Tibial artery (tissue), 4 donors: ENCODE data around the gene EFCAB6.

Experiments used
- DNase-seq, 2 donors: peaks; one replicate each; pipeline ENCODE4 v3.0.0-alpha.2; 2019
- H3K27ac ChIP-seq, 2 donors: fragments of 200-600 bp; sonication (generic) in 1 of 2; 1 replicate in 1 of 2; 2 replicates in 1 of 2; pipeline ENCODE4 v1.5.1; 2018 to 2019; ENCODE audit warnings: mild to moderate bottlenecking in 1 of 2
- H3K27me3 ChIP-seq, 2 donors: fragments of 200-600 bp; sonication (generic) in 1 of 2; one replicate each; pipeline versions ENCODE4 v1.5.1 to v1.6.0; 2016 to 2019
- H3K36me3 ChIP-seq, 3 donors: fragments of 200-600 bp; sonication (generic) in 2 of 3; one replicate each; pipeline ENCODE4 v1.5.1; 2016 to 2019; ENCODE audit warnings: mild to moderate bottlenecking in 2 of 3
- H3K4me1 ChIP-seq, 4 donors: fragments of 200-600 bp; sonication (generic) in 2 of 4; 1 replicate in 3 of 4; 2 replicates in 1 of 4; pipeline ENCODE4 v1.5.1; 2016 to 2019
- H3K4me3 ChIP-seq, 2 donors: fragments of 200-600 bp; sonication (generic) in 1 of 2; 1 replicate in 1 of 2; 2 replicates in 1 of 2; pipeline ENCODE4 v1.5.1; 2018 to 2019; ENCODE audit warnings: mild to moderate bottlenecking in 2 of 2
- H3K9me3 ChIP-seq, 3 donors: fragments of 200-600 bp; sonication (generic) in 1 of 3; one replicate each; pipeline ENCODE4 v1.5.1; 2016 to 2019
- CTCF ChIP-seq, 2 experiments: fragments of 200-600 bp in 1 of 2; fragments of 450-650 bp in 1 of 2; IDR thresholded peaks; one replicate each; pipeline ENCODE4 v1.5.1; 2017 to 2019; ENCODE audit warnings: antibody characterized with exemption in 2 of 2, mild to moderate bottlenecking in 1 of 2, moderate library complexity in 1 of 2
- intact Hi-C: fragments of 100-400 bp; cut with DNase I; formaldehyde crosslinking; loops from one replicate; pipeline ENCODE4 v1.15.0; 2023; ENCODE audit warnings: low total_unique reads

EFCAB6 gene

GRCh38 chr22:43484227-43484626 lies 327.9 kb downstream of the EFCAB6 start:
- Histone ChIP-seq H3K9me3 (no peaks in the 10 kb centered on the region), H3K4me3 (no peak overlapping the region), H3K4me1 (no peaks in the 10 kb centered on the region), H3K27ac (no peak overlapping the region), H3K36me3 (no peaks in the 10 kb centered on the region), H3K27me3 (peaks cover 0 to 42% of the 10 kb centered on the region in 2 donors)
- no peak for TF ChIP-seq CTCF (IDR thresholded peaks at IDR 0.05)
- intact Hi-C loops, result no loop called here
- no peak for DNase-seq

DNA sequence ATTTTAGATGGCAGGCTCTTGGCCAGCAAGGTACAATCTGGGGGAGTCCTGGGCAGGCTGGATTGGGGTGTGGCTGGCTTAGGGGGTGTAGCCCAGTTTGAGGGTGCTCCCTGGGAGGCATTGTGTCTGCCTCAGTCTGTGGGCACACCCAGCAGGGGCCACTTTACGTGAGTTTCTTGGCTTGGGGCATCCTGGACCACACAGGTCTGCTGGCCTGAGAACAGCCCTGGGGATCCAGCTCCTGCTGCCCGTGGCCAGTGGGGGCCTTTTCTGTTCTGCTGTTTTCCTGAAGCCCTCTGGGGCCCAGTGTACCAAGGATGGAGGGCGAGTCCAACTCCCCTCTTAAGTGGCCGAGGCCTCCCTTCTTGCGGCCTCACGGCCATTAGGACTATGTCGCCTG lies 328.4 kb downstream of the EFCAB6 start:
- Histone ChIP-seq H3K36me3 (no peaks in the 10 kb centered on the region), H3K4me1 (no peaks in the 10 kb centered on the region), H3K27ac (no peak overlapping the region), H3K9me3 (no peaks in the 10 kb centered on the region), H3K4me3 (no peak overlapping the region), H3K27me3 (peaks cover 0 to 42% of the 10 kb centered on the region in 2 donors)
- DNase-seq, result no peak
- no peak for TF ChIP-seq CTCF (IDR thresholded peaks at IDR 0.05)
- intact Hi-C loops, result no loop called here

DNA sequence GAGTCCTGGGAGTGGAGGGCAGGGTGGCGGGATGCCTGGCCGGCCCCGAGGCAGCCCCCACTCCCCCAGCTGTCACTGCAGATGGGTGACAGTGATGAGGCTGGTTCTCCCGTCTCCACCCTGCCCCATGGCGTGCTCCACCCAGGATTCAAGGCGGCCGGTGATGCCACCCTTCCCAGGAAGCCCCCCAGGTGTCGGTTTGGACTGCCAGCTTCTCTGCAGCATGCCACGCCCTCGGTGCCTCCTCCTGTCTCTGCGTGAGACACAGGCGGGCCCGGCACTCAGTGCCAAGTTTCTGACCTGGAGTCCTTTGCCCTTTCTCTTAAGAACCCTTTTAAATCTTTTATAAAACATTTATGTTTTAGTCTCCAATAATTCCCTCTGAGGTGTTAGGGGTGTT lies 328.8 kb downstream of the EFCAB6 start:
- Histone ChIP-seq H3K4me3 (no peak overlapping the region), H3K4me1 (no peaks in the 10 kb centered on the region), H3K27me3 (peaks cover 0 to 44% of the 10 kb centered on the region in 2 donors), H3K36me3 (no peaks in the 10 kb centered on the region), H3K27ac (no peak overlapping the region), H3K9me3 (no peaks in the 10 kb centered on the region)
- no peak for TF ChIP-seq CTCF (IDR thresholded peaks at IDR 0.05)
- intact Hi-C loops, result no loop called here
- no peak for DNase-seq

GRCh38 chr22:43482318-43482625 lies 329.8 kb downstream of the EFCAB6 start:
- H3K4me1 ChIP-seq, result no peaks in the 10 kb centered on the region
- no peak overlapping the region for H3K4me3 ChIP-seq
- intact Hi-C loops, result no loop called here
- no peaks in the 10 kb centered on the region for H3K9me3 ChIP-seq
- no peak for DNase-seq
- peaks cover 0 to 37% of the 10 kb centered on the region in 2 donors for H3K27me3 ChIP-seq
- no peaks in the 10 kb centered on the region for H3K36me3 ChIP-seq
- no peak overlapping the region for H3K27ac ChIP-seq
- no peak for TF ChIP-seq CTCF (IDR thresholded peaks at IDR 0.05)

DNA sequence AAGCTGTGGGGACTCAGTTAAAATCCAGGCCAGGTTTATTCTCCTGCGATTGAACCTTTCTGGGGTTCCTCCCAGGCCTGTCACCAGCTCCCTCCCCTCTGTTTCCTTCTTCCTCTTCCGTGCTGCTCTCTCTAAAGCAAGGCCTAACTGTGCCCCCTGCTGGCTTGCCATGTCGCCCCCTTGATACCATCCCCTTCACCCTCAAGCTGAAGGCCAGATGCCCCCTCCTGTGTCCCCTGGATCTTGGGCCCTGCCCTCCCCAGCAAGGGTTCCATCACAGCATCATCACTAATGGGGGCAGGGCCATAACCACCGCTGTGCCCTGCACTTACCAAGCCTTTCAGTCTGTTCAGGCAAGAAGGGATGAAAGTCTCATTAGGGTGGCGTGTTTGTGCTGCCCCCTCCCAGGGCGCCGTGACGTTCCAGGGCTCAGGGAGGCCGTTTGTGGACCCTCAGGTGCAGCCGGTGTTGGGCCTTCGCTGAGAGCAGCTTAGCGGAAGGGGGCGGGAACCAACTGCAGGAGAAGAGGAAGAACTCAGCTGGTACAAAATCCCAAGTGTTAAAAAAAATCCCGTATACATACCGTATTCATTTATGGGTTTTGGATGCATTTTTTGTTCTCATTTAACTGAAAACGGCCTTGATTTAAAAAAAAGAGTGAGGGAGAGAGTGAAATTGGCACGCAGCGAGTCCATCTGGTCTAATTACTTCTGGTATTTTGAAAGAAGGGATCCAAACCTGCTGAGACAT lies 330.4 kb downstream of the EFCAB6 start:
- H3K27me3 ChIP-seq, result peaks cover 0 to 34% of the 10 kb centered on the region in 2 donors
- intact Hi-C loops, result no loop called here
- no peak for DNase-seq
- no peak for TF ChIP-seq CTCF (IDR thresholded peaks at IDR 0.05)
- no peak overlapping the region for H3K27ac ChIP-seq
- H3K4me3 ChIP-seq, result no peak overlapping the region
- no peaks in the 10 kb centered on the region for H3K4me1 ChIP-seq
- no peaks in the 10 kb centered on the region for H3K9me3 ChIP-seq
- H3K36me3 ChIP-seq, result no peaks in the 10 kb centered on the region

GRCh38 chr22:43479962-43480361 lies 332.1 kb downstream of the EFCAB6 start:
- DNase-seq, result no peak
- Histone ChIP-seq H3K27me3 (peaks cover 0 to 23% of the 10 kb centered on the region in 2 donors), H3K4me1 (no peaks in the 10 kb centered on the region), H3K36me3 (no peaks in the 10 kb centered on the region), H3K27ac (no peak overlapping the region), H3K4me3 (no peak overlapping the region), H3K9me3 (no peaks in the 10 kb centered on the region)
- no peak for TF ChIP-seq CTCF (IDR thresholded peaks at IDR 0.05)
- intact Hi-C loops, result no loop called here
